Fibroblast of skin of left quadriceps (primary cell): Measurements from ENCODE around the gene BANF2.
"Not testable (repeated sequence)": the region's sequence is repeated elsewhere in the genome, so short reads cannot be mapped to it uniquely, and the experiment has no call there.

Source experiments
- DNase-seq, 2 experiments: peaks; one replicate each; pipeline ENCODE4 v3.0.0-alpha.2; 2013; ENCODE audit warnings: low read depth in 2 of 2

The BANF2 gene

GRCh38 chr20:17765017-17765416 lies 65.3 kb downstream of the BANF2 start:
- DNase-seq = no peak

- no peak for DNase-seq
Observed at GRCh38 chr20:17765584-17765983, 65.8 kb downstream of the BANF2 start.

DNA sequence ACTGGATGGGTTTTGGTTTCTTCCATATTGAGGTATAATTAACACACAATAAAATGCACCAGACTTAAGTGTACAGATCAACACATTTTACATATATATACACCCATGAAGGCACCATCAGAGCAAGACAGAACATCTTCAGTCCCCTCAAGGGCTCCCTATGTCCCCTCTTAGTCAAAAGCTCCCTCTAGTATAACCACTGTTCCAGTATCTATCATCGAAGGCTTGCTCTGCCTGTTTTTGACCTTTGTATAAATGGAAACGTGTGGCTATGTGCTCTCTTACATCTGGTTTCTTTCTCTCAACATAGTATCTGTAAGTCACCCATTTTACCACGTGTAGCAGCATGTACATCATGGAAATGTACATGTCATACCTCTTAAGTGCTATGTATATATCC lies 66.5 kb downstream of the BANF2 start:
- no peak for DNase-seq

- no peak for DNase-seq
Observed at GRCh38 chr20:17767624-17768023, 67.9 kb downstream of the BANF2 start.

DNA sequence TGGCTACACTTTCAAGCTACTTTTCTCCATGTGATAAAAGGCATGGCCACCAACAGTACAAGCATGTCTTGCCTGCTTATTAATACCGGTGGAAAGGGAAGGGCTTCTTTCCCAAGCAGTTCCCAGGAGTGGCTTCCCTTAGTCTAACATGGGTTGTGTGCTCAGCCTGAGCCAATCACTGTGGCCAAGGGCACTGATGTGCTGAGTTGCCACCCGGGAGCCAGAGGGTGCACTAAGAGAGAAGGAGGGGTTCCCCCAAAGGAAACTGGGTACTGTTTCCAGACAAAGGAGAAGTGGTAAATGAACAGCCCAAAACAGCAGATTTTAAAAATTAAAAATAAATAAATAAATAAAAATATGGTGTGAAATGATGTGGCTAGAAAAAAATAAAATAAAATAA lies 68.5 kb downstream of the BANF2 start:
- DNase-seq = no peak

DNA sequence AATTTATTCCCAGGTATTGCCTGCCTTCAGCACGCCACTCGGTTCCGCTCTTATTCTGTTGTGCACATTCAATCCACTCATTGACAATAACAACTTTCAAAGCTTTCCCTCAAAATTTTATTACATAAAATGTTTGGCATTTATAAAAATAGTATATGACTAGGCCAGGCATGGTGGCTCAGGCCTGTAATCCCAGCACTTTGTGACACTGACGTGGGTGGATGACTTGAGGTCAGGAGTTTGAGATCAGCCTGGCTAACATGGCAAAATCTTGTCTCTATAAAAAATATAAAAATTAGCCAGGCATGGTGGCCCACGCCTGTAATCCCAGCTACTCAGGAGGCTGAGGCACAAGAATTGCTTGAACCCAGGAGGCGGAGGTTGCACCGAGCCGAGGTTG lies 70.0 kb downstream of the BANF2 start:
- not testable (repeated sequence) for DNase-seq

- no peak for DNase-seq
Observed at GRCh38 chr20:17771206-17772004, 71.6 kb downstream of the BANF2 start.

GRCh38 chr20:17772005-17772343 lies 72.2 kb downstream of the BANF2 start:
- DNase-seq = no peak

- DNase-seq = no peak
Observed at GRCh38 chr20:17773619-17774018, 73.9 kb downstream of the BANF2 start.

- DNase-seq = no peak
Observed at GRCh38 chr20:17775600-17775999, 75.8 kb downstream of the BANF2 start.

DNA sequence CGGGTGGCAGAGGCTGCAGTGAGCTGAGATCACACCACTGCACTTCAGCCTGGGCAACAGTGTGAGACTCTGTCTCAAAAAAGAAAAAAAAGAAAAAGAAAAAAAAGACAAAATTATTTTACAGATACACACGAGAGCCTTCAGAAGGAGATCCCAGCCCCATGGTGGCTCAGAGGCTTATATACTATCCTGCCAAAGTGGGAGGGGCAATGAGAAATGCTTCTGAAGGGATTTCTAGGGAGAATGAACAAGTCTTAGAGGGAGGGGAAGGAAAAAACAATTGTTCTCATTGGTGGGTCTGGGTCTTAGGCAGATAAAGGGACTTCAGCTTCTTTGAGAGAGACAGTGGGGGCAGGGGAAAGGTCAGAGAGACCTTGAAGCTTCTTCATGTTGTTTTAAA lies 76.8 kb downstream of the BANF2 start:
- DNase-seq = no peak

DNA sequence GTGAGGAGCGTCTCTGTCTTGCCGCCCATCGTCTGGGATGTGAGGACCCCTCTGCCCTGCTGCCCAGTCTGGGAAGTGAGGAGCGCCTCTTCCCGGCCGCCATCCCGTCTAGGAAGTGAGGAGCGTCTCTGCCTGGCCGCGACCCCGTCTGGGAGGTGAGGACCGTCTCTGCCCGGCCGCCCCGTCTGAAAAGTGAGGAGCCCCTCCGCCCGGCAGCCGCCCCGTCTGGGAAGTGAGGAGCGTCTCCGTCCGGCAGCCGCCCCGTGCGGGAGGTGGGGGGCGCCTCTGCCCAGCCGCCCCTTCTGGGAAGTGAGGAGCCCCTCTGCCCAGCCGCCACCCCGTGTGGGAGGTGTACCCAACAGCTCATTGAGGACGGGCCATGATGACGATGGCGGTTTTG lies 79.2 kb downstream of the BANF2 start:
- DNase-seq = not testable (repeated sequence)

GRCh38 chr20:17782768-17783167 lies 83.0 kb downstream of the BANF2 start:
- DNase-seq = no peak

- DNase-seq = no peak
Observed at GRCh38 chr20:17783671-17784070, 83.9 kb downstream of the BANF2 start.

DNA sequence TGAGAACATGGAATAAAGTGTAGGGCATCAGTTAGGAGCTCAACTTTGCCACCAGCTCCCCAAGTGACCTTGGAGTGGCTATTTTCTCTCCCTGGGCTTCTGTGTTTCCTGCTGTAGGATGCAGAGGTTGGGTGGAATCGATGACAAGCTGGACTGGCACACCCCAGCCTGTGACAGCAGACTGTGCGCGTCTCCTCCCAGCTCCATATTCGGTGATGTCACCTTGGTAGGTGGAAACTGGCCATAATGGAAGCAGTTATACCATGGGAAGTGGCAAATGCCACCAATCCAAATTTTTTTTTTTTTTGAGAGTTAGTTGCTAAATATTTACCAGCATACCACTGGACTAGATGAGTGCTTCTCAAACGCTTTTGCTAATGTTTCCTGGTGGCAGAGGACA lies 85.2 kb downstream of the BANF2 start:
- no peak for DNase-seq
